ENCODE results near the gene SMARCD3.

SMARCD3 gene

DNA sequence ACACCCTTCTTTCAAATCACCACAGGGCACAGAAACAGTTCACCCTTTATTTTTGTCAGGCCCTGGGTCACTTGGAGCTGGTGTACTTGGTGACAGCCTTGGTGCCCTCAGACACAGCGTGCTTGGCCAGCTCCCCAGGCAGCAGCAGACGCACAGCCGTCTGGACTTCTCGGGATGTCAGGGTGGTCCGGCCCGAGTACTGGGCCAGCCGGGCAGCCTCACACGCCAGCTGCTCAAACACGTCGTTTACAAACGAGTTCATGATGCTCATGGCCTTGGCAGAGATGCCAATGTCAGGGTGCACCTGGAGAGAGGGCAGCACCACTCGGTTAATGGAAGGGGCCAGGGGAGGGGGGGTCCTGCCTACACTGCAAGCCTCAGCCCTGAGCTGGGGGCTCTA is 40.7 kb downstream of the SMARCD3 start:
- peaks cover 5% of the 10 kb centered on the region for H3K36me3 ChIP-seq

DNA sequence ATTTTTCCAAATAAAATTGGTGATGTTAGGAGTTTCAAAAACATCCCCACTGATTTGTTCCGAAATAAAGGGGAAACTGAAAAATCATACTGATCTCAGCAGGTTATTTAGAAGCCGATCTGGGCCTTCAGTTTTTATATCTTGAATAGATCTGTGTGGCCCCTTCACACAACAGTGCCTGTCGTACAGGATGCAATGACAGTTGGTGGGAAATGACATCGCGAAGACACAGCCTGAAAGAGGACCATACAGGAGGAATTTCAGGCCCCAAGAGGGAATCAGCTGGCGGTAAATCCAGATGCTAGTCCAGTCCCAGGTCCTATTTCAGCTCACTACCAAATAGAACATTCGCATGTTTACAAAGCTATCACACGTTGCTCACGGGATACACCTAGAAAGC is 41.2 kb downstream of the SMARCD3 start:
- H3K9me3 ChIP-seq, result no peaks in the 10 kb centered on the region
- H3K36me3 ChIP-seq, result no peaks in the 10 kb centered on the region
- H3K27ac ChIP-seq, result no peak overlapping the region
- H3K4me1 ChIP-seq (ENCODE audit: control insufficient read depth in 1 of 2, insufficient read depth in 1 of 2, low read depth in 1 of 2, low read length in 1 of 2), result no peaks in the 10 kb centered on the region
- H3K4me3 ChIP-seq (ENCODE audit: low read depth in 1 of 2, low read length in 1 of 2), result no peak overlapping the region
- TF ChIP-seq, protein P1, sequence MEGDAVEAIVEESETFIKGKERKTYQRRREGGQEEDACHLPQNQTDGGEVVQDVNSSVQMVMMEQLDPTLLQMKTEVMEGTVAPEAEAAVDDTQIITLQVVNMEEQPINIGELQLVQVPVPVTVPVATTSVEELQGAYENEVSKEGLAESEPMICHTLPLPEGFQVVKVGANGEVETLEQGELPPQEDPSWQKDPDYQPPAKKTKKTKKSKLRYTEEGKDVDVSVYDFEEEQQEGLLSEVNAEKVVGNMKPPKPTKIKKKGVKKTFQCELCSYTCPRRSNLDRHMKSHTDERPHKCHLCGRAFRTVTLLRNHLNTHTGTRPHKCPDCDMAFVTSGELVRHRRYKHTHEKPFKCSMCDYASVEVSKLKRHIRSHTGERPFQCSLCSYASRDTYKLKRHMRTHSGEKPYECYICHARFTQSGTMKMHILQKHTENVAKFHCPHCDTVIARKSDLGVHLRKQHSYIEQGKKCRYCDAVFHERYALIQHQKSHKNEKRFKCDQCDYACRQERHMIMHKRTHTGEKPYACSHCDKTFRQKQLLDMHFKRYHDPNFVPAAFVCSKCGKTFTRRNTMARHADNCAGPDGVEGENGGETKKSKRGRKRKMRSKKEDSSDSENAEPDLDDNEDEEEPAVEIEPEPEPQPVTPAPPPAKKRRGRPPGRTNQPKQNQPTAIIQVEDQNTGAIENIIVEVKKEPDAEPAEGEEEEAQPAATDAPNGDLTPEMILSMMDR (IDR thresholded peaks at IDR 0.05), result no peak
- peaks cover 67% of the 10 kb centered on the region for H3K27me3 ChIP-seq

More for the DNA sequence above, 40.7 kb downstream of the SMARCD3 start:
- no peaks in the 10 kb centered on the region for H3K9me3 ChIP-seq
- TF ChIP-seq, protein P1 (IDR thresholded peaks at IDR 0.05), result no peak
- H3K27me3 ChIP-seq, result peaks cover 64% of the 10 kb centered on the region
- no peak overlapping the region for H3K4me3 ChIP-seq (ENCODE audit: low read depth in 1 of 2, low read length in 1 of 2)
- H3K4me1 ChIP-seq (ENCODE audit: control insufficient read depth in 1 of 2, insufficient read depth in 1 of 2, low read depth in 1 of 2, low read length in 1 of 2), result no peaks in the 10 kb centered on the region
- no peak overlapping the region for H3K27ac ChIP-seq

DNA sequence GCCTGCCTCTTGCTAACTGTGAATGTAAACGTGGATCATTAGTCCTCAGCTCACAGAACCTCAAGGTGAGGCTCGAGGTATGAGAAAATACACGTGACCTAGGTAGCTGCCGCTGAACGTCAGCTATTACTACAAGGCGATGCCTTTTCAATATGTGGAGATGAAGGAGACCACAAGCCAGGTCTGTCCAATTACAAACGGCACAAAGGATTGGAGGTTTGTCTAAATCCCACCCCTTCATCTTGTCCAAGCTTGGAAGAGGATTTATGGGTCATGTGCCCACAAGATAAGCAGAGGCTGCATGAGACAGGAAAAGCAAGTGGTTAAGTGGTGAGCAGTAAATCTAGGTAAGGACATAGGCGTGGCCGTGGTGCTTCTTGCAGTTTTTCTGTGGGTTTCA is 41.6 kb downstream of the SMARCD3 start:
- Histone ChIP-seq H3K27me3 (peaks cover 71% of the 10 kb centered on the region), H3K27ac (no peak overlapping the region), H3K9me3 (no peaks in the 10 kb centered on the region), H3K4me1 (ENCODE audit: control insufficient read depth in 1 of 2, insufficient read depth in 1 of 2, low read depth in 1 of 2, low read length in 1 of 2) (no peaks in the 10 kb centered on the region), H3K4me3 (ENCODE audit: low read depth in 1 of 2, low read length in 1 of 2) (no peak overlapping the region), H3K36me3 (no peaks in the 10 kb centered on the region)
- TF ChIP-seq, protein P1 (IDR thresholded peaks at IDR 0.05), result no peak

DNA sequence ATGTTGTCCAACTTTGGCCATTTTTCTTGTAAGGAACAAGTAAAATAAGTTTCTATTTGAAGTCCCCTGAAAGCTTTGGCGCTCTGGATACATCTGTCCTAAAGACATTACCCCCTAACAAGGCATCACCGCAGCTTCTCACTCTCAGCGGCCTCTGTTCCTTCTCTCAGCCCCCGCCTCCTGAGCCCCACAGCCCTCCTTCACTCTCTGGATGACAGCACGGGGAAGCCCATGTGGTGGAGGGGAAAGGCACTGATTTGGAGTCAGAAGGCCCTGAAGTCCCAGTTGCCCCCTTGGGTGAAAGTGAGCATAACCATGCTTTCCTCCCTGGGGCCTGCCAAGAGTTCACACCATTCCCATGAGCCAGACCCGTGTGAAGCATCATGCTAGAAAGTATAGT is 42.8 kb downstream of the SMARCD3 start:
- H3K27ac ChIP-seq, result no peak overlapping the region
- no peaks in the 10 kb centered on the region for H3K9me3 ChIP-seq
- peaks cover 75% of the 10 kb centered on the region for H3K27me3 ChIP-seq
- TF ChIP-seq, protein P1 (IDR thresholded peaks at IDR 0.05), result no peak
- H3K36me3 ChIP-seq, result no peaks in the 10 kb centered on the region
- H3K4me3 ChIP-seq (ENCODE audit: low read depth in 1 of 2, low read length in 1 of 2), result no peak overlapping the region
- no peaks in the 10 kb centered on the region for H3K4me1 ChIP-seq (ENCODE audit: control insufficient read depth in 1 of 2, insufficient read depth in 1 of 2, low read depth in 1 of 2, low read length in 1 of 2)

DNA sequence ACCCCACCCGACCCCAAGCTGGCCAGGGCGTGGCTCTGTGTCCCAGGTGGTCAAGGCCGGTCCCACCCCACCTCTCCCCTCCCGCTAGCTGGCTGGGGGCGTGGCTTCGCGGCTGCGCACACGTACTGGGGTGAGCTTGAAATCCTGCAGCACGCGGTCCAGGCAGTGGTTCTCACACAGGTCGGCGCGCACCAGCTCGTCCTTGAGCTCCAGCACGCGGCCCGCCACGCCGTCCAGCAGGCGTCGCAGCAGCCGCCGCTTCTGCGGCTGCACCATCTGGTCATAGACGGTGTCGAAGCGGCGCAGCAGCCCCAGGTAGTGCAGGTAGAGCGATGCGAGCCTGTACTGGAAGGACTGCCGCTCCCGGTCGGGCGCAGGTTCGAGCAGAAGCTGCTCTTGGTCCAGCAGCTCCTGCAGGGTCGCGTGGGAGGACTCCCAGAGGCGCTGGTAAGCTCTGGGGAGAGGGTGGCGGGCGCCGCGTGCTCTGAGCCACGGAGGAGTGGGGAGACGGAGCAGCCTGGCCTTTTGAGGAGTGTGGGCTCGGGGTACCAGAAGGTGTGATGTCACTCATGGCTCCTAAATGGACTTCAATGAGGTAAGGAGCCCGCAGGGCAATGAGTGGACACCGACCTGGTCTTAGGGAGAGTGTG is 44.0 kb downstream of the SMARCD3 start:
- TF ChIP-seq, protein P1 (IDR thresholded peaks at IDR 0.05), result no peak
- Histone ChIP-seq H3K4me1 (ENCODE audit: control insufficient read depth in 1 of 2, insufficient read depth in 1 of 2, low read depth in 1 of 2, low read length in 1 of 2) (no peaks in the 10 kb centered on the region), H3K9me3 (no peaks in the 10 kb centered on the region), H3K36me3 (no peaks in the 10 kb centered on the region), H3K27ac (no peak overlapping the region), H3K27me3 (peaks cover 75% of the 10 kb centered on the region), H3K4me3 (ENCODE audit: low read depth in 1 of 2, low read length in 1 of 2) (no peak overlapping the region)

Measured in neutrophil (primary cell).